SJCRH30 (cell line): ENCODE results near the gene IL17RA. TPM values are rescaled to one million over a fixed set of nuclear protein-coding genes. Genes with fewer than 3 reads are reported as not detected.
A peak's percentile ranks its signal among the peaks of the same experiment; 100 is the strongest.

Experiments
- DNase-seq, 2 experiments: peaks; one replicate each; pipeline ENCODE4 v3.0.0-alpha.2; 2015 to 2020
- H3K27ac ChIP-seq: fragments of 250-450 bp; sonication (Bioruptor Pico); 2 replicates; pipeline ENCODE4 v1.5.1; 2020; ENCODE audit warnings: mild to moderate bottlenecking, moderate library complexity
- H3K27me3 ChIP-seq: fragments of 250-450 bp; sonication (Bioruptor Pico); 2 replicates; pipeline ENCODE4 v1.5.1; 2020; ENCODE audit warnings: mild to moderate bottlenecking, moderate library complexity
- H3K36me3 ChIP-seq: fragments of 250-450 bp; sonication (Bioruptor Pico); 2 replicates; pipeline ENCODE4 v1.5.1; 2020; ENCODE audit warnings: mild to moderate bottlenecking, moderate library complexity
- H3K4me1 ChIP-seq: fragments of 250-450 bp; sonication (Bioruptor Pico); 2 replicates; pipeline ENCODE4 v1.5.1; 2020; ENCODE audit warnings: mild to moderate bottlenecking, moderate library complexity
- H3K4me3 ChIP-seq: fragments of 250-450 bp; sonication (Bioruptor Pico); 2 replicates; pipeline ENCODE4 v1.5.1; 2020; ENCODE audit warnings: mild to moderate bottlenecking, moderate library complexity
- H3K9me3 ChIP-seq: fragments of 250-450 bp; sonication (Bioruptor Pico); replicated peaks from 2 replicates; pipeline ENCODE4 v1.5.1; 2020; ENCODE audit warnings: mild to moderate bottlenecking, moderate library complexity
- total RNA-seq: library from RNA; depleted of rRNA; stranded (reverse); fragments of >200 nt; shearing (Covaris generic); gene quantifications from 2 replicates; pipeline ENCODE4 v1.2.3, GENCODE V29; 2014

IL17RA gene
- total RNA-seq, 1 experiment from 2014 or later = 3.2 TPM

DNA sequence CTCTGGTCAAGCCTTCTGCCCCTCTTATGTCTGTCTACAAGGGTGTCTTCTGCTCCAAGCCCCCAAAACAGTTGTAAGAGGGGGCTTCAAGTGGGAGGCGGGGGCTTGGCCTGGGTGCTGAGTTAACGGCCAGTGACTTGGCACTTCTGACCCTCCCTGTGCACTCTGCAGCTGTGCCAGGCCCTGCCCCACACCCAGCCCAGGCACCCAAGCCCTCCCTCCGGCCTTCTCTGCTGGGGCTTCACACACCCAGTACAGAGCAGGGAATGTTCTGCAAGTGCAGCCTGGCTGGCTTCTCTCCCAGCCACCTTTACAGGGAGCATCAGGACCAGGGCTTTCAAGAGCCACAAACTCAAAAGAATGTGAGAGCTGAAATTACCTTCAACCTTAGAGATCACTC is 32.6 kb downstream of the IL17RA start:
- H3K36me3 ChIP-seq = no peaks in the 10 kb centered on the region
- H3K4me3 ChIP-seq = no peak overlapping the region
- H3K9me3 ChIP-seq = no peaks in the 10 kb centered on the region
- no peaks in the 10 kb centered on the region for H3K4me1 ChIP-seq
- H3K27me3 ChIP-seq = no peaks in the 10 kb centered on the region
- DNase-seq = no peak
- no peak overlapping the region for H3K27ac ChIP-seq

- no peak for DNase-seq
- Histone ChIP-seq H3K4me3 (no peak overlapping the region), H3K9me3 (no peaks in the 10 kb centered on the region), H3K36me3 (no peaks in the 10 kb centered on the region), H3K27ac (no peak overlapping the region), H3K27me3 (no peaks in the 10 kb centered on the region), H3K4me1 (no peaks in the 10 kb centered on the region)
Observed at GRCh38 chr22:17117890-17118289, 33.1 kb downstream of the IL17RA start.

GRCh38 chr22:17118342-17118741 is 33.5 kb downstream of the IL17RA start:
- H3K27me3 ChIP-seq = no peaks in the 10 kb centered on the region
- H3K27ac ChIP-seq = no peak overlapping the region
- H3K4me3 ChIP-seq = no peak overlapping the region
- no peaks in the 10 kb centered on the region for H3K9me3 ChIP-seq
- DNase-seq = no peak
- H3K36me3 ChIP-seq = no peaks in the 10 kb centered on the region
- H3K4me1 ChIP-seq = no peaks in the 10 kb centered on the region

- H3K27ac ChIP-seq = no peak overlapping the region
- H3K36me3 ChIP-seq = no peaks in the 10 kb centered on the region
- H3K27me3 ChIP-seq = no peaks in the 10 kb centered on the region
- no peaks in the 10 kb centered on the region for H3K9me3 ChIP-seq
- peak in 1 of 2 experiments; percentile 30 for DNase-seq
- H3K4me3 ChIP-seq = no peak overlapping the region
- no peaks in the 10 kb centered on the region for H3K4me1 ChIP-seq
Observed at GRCh38 chr22:17119481-17120202, 34.8 kb downstream of the IL17RA start.

- Histone ChIP-seq H3K27ac (no peak overlapping the region), H3K4me1 (no peaks in the 10 kb centered on the region), H3K36me3 (no peaks in the 10 kb centered on the region), H3K27me3 (no peaks in the 10 kb centered on the region), H3K9me3 (no peaks in the 10 kb centered on the region), H3K4me3 (peak overlapping the region; percentile 74)
- DNase-seq = peak; percentile 68 to 69
Observed at GRCh38 chr22:17120281-17120680, 35.5 kb downstream of the IL17RA start.

DNA sequence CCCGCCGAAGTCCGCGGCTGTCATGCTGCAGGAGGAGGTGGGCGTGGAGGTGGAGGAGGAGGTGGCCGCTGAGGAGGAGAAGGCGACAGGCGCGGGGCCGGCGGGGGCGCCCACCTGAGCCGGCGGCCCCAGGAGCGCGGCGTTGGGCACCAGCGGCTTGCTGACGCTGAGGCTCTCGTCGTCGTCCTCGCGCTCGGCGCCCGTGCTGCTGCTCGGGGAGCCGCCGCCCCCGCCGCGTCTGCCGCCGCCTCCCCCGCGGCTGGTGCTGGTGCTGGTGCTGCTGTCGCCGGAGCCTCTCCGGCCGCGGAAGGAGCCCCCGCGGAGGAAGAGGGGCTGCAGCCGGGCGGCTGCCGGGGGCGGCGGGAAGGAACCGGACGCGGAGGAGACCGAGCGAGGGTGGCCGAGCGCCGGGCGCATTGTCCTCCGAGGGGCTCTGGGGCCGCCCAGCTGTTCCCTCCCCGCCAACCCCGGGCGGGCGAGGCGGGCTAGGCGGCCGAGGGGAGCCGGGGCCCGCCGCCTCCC is 36.0 kb downstream of the IL17RA start:
- no peak overlapping the region; the same call in 1 of the 2 replicates for H3K27ac ChIP-seq
- no peaks in the 10 kb centered on the region for H3K9me3 ChIP-seq
- H3K27me3 ChIP-seq = no peaks in the 10 kb centered on the region
- peak in 1 of 2 experiments; percentile 33 for DNase-seq
- no peaks in the 10 kb centered on the region for H3K4me1 ChIP-seq
- peak overlapping the region; percentile 74 for H3K4me3 ChIP-seq
- no peaks in the 10 kb centered on the region for H3K36me3 ChIP-seq

GRCh38 chr22:17121233-17122195 is 36.7 kb downstream of the IL17RA start, which contains the start of gene TMEM121B:
Gene TMEM121B, minus strand, starts transcription at chr22:17121360. Its CDS starts 233 bp downstream, at chr22:17121127.
- Histone ChIP-seq H3K9me3 (no peaks in the 10 kb centered on the region), H3K27me3 (no peaks in the 10 kb centered on the region), H3K4me3 (peak within 1 kb of the TSS; percentile 74), H3K4me1 (no peaks in the 10 kb centered on the region), H3K36me3 (no peaks in the 10 kb centered on the region), H3K27ac (no peak within 1 kb of the TSS; the same call in 1 of the 2 replicates)
- DNase-seq = peak; percentile 88 to 89

DNA sequence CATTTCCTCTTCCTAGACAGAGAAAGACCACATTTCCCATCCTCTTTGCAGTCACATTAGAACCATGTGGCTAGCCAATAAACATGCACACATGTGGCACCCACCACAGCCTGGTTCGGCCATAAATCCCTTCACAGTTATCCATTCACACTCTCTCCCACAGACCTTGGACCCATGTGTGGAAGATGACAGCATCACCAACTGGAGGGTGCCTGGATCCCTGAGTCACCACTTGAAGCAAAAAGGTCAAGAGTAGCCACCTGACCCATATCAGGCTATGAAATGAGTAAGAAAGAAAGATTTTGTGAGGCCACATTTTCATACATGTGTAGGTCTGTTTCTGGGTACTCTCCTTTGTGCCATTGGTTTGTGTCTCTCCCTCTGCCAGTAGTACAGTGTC is 45.4 kb downstream of the IL17RA start:
- Histone ChIP-seq H3K4me1 (peaks cover 3% of the 10 kb centered on the region; the same call in 1 of the 2 replicates), H3K27me3 (no peaks in the 10 kb centered on the region), H3K27ac (no peak overlapping the region), H3K4me3 (no peak overlapping the region), H3K36me3 (no peaks in the 10 kb centered on the region), H3K9me3 (no peaks in the 10 kb centered on the region)
- DNase-seq = no peak

- no peak overlapping the region for H3K4me3 ChIP-seq
- peak; percentile 32 to 49 for DNase-seq
- H3K9me3 ChIP-seq = no peaks in the 10 kb centered on the region
- no peaks in the 10 kb centered on the region for H3K27me3 ChIP-seq
- H3K27ac ChIP-seq = no peak overlapping the region
- no peaks in the 10 kb centered on the region for H3K36me3 ChIP-seq
- peaks cover 3% of the 10 kb centered on the region; the same call in 1 of the 2 replicates for H3K4me1 ChIP-seq
Observed at GRCh38 chr22:17131686-17132085, 46.9 kb downstream of the IL17RA start.

DNA sequence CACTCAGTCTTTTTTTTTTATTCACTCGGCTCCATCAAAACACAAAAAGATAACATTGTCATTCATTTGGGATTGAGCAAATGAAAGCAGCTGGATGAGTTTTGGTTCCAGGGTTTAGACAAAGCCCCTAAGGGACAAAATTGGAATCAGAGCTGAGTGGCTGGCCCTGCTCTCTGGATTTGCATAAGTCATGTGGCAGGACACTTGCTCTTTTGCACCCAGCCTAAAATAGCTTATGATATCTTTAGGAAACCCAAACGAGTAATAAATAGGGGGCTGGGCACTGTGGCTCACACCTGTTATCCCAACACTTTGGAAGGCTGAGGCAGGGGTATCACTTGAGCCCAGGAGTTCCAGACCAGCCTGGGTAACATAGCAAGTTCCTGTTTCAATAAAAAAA is 47.3 kb downstream of the IL17RA start:
- H3K4me3 ChIP-seq = no peak overlapping the region
- no peaks in the 10 kb centered on the region for H3K9me3 ChIP-seq
- no peaks in the 10 kb centered on the region for H3K36me3 ChIP-seq
- peaks cover 3% of the 10 kb centered on the region; the same call in 1 of the 2 replicates for H3K4me1 ChIP-seq
- DNase-seq = peak in 1 of 2 experiments; percentile 41
- H3K27ac ChIP-seq = no peak overlapping the region
- H3K27me3 ChIP-seq = no peaks in the 10 kb centered on the region

DNA sequence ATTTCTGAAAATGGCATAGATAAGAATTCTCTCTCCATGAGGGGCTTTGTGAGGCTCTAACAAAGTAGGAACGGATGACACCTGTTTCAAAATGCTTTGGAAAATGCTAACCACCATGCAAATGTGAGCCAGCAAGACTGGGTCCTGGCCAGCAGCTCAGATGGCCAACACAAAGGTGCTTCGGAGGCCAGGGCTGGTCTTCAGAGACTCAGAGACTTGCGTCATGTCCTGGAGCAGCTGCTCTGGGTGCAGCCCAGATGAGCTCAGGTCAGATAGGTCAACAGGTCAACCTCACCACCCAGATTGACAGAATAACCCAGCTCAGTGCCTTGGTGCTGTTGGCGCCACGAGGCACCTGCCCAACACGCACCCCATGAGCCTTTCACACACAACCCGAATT is 48.3 kb downstream of the IL17RA start:
- no peak overlapping the region for H3K27ac ChIP-seq
- H3K27me3 ChIP-seq = no peaks in the 10 kb centered on the region
- no peak overlapping the region for H3K4me3 ChIP-seq
- DNase-seq = no peak
- no peaks in the 10 kb centered on the region for H3K9me3 ChIP-seq
- H3K4me1 ChIP-seq = peaks cover 3% of the 10 kb centered on the region; the same call in 1 of the 2 replicates
- H3K36me3 ChIP-seq = no peaks in the 10 kb centered on the region; the same call in 1 of the 2 replicates

DNA sequence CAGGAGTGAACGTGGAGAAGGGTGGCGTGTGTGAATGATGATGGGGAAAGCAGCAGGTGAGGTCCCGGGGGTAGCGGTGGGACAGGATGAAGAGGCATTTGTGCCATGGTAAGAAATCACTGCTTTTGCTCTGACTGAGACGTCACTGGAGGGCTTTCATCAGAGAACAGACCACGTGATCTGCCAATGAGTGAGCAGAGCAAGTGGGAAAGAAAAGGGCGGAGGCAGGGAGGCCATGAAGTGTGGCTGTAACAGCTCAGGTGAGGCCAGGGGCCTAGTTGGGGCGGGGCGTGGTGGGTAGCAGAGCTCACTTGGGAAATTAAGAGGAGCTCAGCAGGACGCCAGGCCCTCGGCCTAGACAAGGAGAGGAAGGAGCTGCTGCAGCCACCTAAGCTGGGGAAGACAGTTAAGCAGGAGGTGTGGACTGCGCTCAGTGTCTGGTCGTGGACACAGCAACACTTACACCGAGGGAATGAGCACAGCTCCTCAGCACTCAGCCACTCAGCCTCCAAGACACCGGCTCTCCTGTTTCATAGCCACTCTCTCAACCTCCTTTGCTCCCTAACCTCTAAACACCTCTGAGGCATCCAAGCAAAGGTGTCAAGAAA is 50.5 kb downstream of the IL17RA start:
- no peak overlapping the region for H3K4me3 ChIP-seq
- peaks cover 3% of the 10 kb centered on the region; the same call in 1 of the 2 replicates for H3K4me1 ChIP-seq
- H3K9me3 ChIP-seq = no peaks in the 10 kb centered on the region
- H3K27me3 ChIP-seq = no peaks in the 10 kb centered on the region
- no peak for DNase-seq
- no peaks in the 10 kb centered on the region; the same call in 1 of the 2 replicates for H3K36me3 ChIP-seq
- H3K27ac ChIP-seq = no peak overlapping the region

DNA sequence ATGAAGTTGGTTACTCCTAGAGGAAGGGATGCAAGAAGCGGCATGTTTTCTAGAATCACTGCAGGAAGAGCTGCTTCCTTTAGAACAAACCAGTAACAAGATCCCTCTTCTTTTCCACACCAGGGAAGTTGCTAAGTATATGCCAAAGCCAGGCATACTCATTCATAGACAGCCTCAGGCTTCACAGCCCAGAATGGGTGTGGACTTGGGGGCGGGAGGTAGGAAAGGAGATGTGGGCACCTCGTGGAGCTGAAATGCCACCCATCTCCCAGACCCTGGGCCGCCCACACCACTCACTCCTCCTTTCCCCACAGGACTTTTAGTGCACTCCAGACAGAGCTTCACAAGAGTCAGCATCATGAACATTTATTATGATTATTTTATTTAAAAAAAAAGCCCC is 52.4 kb downstream of the IL17RA start:
- no peak for DNase-seq
- no peaks in the 10 kb centered on the region for H3K9me3 ChIP-seq
- H3K36me3 ChIP-seq = peaks cover 5% of the 10 kb centered on the region

DNA sequence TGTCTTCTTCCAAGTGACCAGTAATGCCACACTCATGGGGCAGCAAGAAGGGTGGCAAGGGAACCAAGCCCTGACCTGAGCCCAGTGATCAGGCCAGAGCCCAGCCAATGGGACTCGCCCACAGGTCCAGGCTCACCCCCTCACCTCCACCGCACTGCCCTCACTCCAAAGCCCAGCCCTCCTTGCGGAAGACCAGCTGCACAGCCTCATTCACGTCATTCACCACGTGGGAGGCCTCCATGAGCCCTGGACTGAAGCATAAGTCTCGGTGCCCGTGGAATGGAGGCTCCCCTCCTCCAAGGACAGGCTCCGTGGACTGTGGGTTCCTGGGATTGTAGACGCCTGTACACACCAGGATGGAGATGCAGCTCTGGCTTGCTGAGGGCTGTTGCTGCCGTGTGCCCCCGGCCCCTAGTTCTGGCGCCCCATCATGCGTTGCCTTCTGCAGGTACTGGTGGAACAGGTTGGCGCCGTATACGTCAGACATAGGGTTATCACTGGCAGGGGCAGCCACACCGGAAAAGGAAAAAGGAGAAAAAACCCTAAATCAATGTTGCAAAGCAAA is 53.1 kb downstream of the IL17RA start:
- no peaks in the 10 kb centered on the region for H3K27me3 ChIP-seq
- peaks cover 10% of the 10 kb centered on the region for H3K36me3 ChIP-seq
- no peaks in the 10 kb centered on the region for H3K9me3 ChIP-seq
- no peaks in the 10 kb centered on the region for H3K4me1 ChIP-seq
- no peak overlapping the region for H3K27ac ChIP-seq
- DNase-seq = no peak
- H3K4me3 ChIP-seq = no peak overlapping the region

More for the DNA sequence above, 52.4 kb downstream of the IL17RA start:
- Histone ChIP-seq H3K4me1 (no peaks in the 10 kb centered on the region; the same call in 1 of the 2 replicates), H3K4me3 (no peak overlapping the region), H3K27me3 (no peaks in the 10 kb centered on the region), H3K27ac (no peak overlapping the region)
